H1 (cell line): ENCODE data around the gene KRTAP19-5. TPM values are rescaled to one million over a fixed set of nuclear protein-coding genes. Genes with fewer than 3 reads are reported as not detected.

Experiments
- CEBPB ChIP-seq: IDR thresholded peaks from 2 replicates; pipeline ENCODE4 v1.6.1; 2012; ENCODE audit warnings: low read depth, low read length
- CHD7 ChIP-seq: fragments of 300-600 bp; sonication (generic); IDR thresholded peaks from 2 replicates; pipeline ENCODE4 v1.7.1; 2012; ENCODE audit warnings: low read length, moderate library complexity, mild to moderate bottlenecking, inconsistent platforms; ENCODE audit not compliant: insufficient replicate concordance
- EGR1 ChIP-seq: IDR thresholded peaks from 2 replicates; pipeline ENCODE4 v1.6.1; 2011; ENCODE audit warnings: low read depth, low read length, borderline replicate concordance
- TEAD4 ChIP-seq: IDR thresholded peaks from 2 replicates; pipeline ENCODE4 v1.6.1; 2012; ENCODE audit warnings: low read depth, low read length, inconsistent platforms, mixed read lengths
- polyA plus RNA-seq, 7 experiments: library from polyadenylated mRNA; depleted of rRNA in 3 of 7; stranded (reverse) in 5 of 7; unstranded in 2 of 7; fragments of >200 nt in 5 of 7; fragments of 200-250 nt in 2 of 7; gene quantifications; 1 replicate in 5 of 7; 2 replicates in 1 of 7; 4 replicates in 1 of 7; pipeline versions ENCODE4 v1.2.1 to v1.2.3, GENCODE V29; 2011 to 2013; ENCODE audit warnings: missing spikeins in 2 of 7, mixed read lengths in 2 of 7
- total RNA-seq: library from RNA; stranded (reverse); fragmentation: NEBNext Ultra II Directional; extraction: Animal tissue kit (Norgen Biotek cat#: 25700); gene quantifications from 2 replicates; pipeline ENCODE4 v1.2.1, GENCODE V29; 2021

The KRTAP19-5 gene
- total and polyA plus RNA-seq, 2 of the 8 experiments (the other 6 are each of a cell fraction or from before 2014, with no cell fraction given), result not detected

DNA sequence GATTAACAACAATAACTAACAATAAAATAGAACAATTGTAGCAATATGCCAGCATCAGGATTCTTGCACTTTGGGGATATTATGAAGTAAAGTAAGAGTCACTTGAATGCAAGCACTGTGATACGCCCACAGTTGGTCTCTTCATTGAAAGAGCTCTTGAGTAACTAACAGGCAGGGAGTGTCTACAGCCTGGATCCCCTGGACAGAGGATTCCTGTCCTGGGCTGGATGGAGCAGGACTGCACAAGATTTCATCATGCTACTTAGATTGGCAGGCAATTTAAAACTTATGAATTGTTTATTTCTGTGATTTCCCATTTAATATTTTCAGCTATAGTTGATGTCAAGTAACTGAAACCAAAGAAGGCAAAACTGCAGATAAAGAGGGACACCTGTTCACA, 13.7 kb upstream of the KRTAP19-5 start (continued):
- TF ChIP-seq CHD7 (no peak), TEAD4 (no peak), EGR1 (no peak), CEBPB (no peak)
